Brain microvascular endothelial cell (primary cell): ENCODE data around the gene MED13L.

Experiments used
- DNase-seq: peaks from one replicate; pipeline ENCODE4 v3.0.0-alpha.2; 2020
- H3K27ac ChIP-seq: fragments of 250-450 bp; sonication (Bioruptor Pico); 2 replicates; pipeline ENCODE4 v1.5.1; 2020; ENCODE audit warnings: mild to moderate bottlenecking, moderate library complexity
- H3K27me3 ChIP-seq: fragments of 250-450 bp; sonication (Bioruptor Pico); replicated peaks from 2 replicates; pipeline ENCODE4 v1.5.1; 2020; ENCODE audit warnings: mild to moderate bottlenecking
- H3K36me3 ChIP-seq: fragments of 250-450 bp; sonication (Bioruptor Pico); replicated peaks from 2 replicates; pipeline ENCODE4 v1.5.1; 2020; ENCODE audit warnings: mild to moderate bottlenecking
- H3K4me3 ChIP-seq: 2 replicates; pipeline ENCODE4 v1.5.1; 2011; ENCODE audit warnings: low read depth, mild to moderate bottlenecking, control low read depth, low read length, moderate library complexity
- in situ Hi-C: cut with HindIII; loops from 2 replicates; pipeline ENCODE4 v1.10.0; 2017; ENCODE audit warnings: low sequenced_read_pairs, low pct_ligation_motif_present
- TF ChIP-seq, protein P1 (sequence below): IDR thresholded peaks from 2 replicates; pipeline ENCODE4 v1.5.1; 2011; ENCODE audit warnings: low read depth, mild to moderate bottlenecking, moderate library complexity, low read length, control low read depth, inconsistent platforms; ENCODE audit errors: missing control alignments

Gene MED13L

GRCh38 chr12:115975411-115975810 lies 302.1 kb downstream of the MED13L start:
- Histone ChIP-seq H3K36me3 (peaks cover 9% of the 10 kb centered on the region), H3K27ac (no peak overlapping the region), H3K27me3 (no peaks in the 10 kb centered on the region), H3K4me3 (no peak overlapping the region)
- TF ChIP-seq, protein P1, sequence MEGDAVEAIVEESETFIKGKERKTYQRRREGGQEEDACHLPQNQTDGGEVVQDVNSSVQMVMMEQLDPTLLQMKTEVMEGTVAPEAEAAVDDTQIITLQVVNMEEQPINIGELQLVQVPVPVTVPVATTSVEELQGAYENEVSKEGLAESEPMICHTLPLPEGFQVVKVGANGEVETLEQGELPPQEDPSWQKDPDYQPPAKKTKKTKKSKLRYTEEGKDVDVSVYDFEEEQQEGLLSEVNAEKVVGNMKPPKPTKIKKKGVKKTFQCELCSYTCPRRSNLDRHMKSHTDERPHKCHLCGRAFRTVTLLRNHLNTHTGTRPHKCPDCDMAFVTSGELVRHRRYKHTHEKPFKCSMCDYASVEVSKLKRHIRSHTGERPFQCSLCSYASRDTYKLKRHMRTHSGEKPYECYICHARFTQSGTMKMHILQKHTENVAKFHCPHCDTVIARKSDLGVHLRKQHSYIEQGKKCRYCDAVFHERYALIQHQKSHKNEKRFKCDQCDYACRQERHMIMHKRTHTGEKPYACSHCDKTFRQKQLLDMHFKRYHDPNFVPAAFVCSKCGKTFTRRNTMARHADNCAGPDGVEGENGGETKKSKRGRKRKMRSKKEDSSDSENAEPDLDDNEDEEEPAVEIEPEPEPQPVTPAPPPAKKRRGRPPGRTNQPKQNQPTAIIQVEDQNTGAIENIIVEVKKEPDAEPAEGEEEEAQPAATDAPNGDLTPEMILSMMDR, result no peak
- in situ Hi-C loops, result no loop called here
- no peak for DNase-seq

DNA sequence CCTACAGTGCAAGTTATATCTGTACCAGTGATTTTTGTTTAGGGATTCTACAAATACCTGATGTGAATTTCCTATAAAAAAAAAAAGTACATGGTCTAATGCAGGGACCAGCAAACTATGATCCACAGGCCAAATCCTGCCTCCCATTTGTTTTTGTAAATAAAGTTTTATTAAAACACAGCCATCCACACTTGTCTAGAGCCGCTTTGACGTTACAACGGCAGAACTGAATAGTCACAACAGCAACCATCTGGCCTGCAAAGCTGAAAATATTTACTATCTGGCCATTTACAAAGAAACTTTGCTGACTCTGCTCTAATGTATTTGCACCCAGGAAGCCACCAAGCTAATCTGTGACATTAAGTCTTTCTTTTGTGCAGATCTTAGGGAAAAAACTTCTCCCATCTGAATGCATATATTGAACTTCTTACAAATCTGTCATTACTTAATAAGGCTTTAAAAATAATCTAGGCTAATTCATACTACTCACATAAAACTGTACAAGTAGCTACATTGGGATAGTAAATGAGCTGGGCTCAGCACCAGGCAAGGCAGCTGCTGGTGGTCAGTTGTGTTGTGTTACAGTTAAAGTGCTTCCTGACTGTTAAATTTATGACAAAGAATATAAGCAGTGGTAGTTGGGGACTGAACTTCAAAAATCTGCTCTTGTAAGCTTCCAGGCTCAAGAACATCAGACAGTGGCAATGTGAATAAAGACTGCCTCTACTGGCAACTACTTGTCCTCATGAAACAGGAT lies 303.3 kb downstream of the MED13L start:
- Histone ChIP-seq H3K36me3 (peaks cover 12% of the 10 kb centered on the region), H3K27ac (no peak overlapping the region), H3K4me3 (no peak overlapping the region), H3K27me3 (no peaks in the 10 kb centered on the region)
- no peak for DNase-seq
- in situ Hi-C loops, result no loop called here
- TF ChIP-seq, protein P1, result peak; percentile 15

DNA sequence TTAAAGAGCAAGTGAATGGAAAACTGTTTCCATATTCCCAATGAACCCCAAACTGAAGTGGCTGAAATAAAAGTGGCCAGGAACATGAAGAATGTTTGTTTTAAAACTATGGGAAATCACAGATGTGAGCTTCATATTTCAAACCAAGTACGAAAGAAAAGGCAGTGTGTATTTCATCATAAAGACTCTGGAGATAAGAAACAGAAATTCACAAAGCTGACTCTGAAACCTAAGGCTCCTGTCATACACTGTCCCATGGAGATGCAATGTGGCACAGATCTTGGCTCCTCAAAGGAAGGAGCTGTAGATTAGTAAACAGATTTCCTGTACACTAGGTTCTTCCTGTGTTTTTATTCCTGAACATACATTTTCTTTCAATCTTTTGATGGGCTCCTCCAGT lies 304.4 kb downstream of the MED13L start:
- TF ChIP-seq, protein P1, result no peak
- Histone ChIP-seq H3K4me3 (no peak overlapping the region), H3K36me3 (peaks cover 15% of the 10 kb centered on the region), H3K27me3 (no peaks in the 10 kb centered on the region), H3K27ac (peak overlapping the region; percentile 2)
- DNase-seq, result no peak
- in situ Hi-C loops, result no loop called here

- DNase-seq, result no peak
- Histone ChIP-seq H3K27ac (no peak overlapping the region), H3K27me3 (no peaks in the 10 kb centered on the region), H3K36me3 (peaks cover 15% of the 10 kb centered on the region), H3K4me3 (no peak overlapping the region)
- in situ Hi-C loops, result no loop called here
- TF ChIP-seq, protein P1, result no peak
Observed at GRCh38 chr12:115972241-115972640, 305.3 kb downstream of the MED13L start.

GRCh38 chr12:115968211-115968610 lies 309.3 kb downstream of the MED13L start:
- Histone ChIP-seq H3K27ac (no peak overlapping the region), H3K27me3 (no peaks in the 10 kb centered on the region), H3K36me3 (peaks cover 36% of the 10 kb centered on the region), H3K4me3 (no peak overlapping the region)
- TF ChIP-seq, protein P1, result no peak
- in situ Hi-C loops, result no loop called here
- no peak for DNase-seq

DNA sequence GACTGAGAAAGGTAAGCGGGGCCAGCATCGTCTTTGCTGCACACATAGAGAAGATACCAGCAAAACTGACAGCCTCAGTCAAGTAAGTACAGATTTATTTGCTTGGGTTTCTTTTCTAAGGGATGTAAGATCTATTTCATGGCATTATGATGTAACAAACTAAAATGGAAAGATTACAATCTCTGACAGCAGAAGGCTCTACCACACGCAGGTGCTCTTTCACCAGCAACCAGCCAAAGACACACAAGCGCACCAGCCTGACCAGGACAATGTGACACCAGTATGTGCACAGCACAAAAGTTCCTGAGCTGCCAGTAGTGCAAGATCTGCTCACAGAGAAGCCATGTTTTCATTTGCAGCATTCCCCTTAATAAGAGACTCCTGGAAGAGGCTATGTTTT lies 311.1 kb downstream of the MED13L start:
- Histone ChIP-seq H3K27ac (no peak overlapping the region), H3K36me3 (peaks cover 38% of the 10 kb centered on the region), H3K4me3 (no peak overlapping the region), H3K27me3 (no peaks in the 10 kb centered on the region)
- no peak for DNase-seq
- in situ Hi-C loops, result no loop called here
- TF ChIP-seq, protein P1, result no peak
